Adrenal gland (tissue), 12 donors: Measurements from ENCODE around the gene KLHL29. TPM values are rescaled to one million over a fixed set of nuclear protein-coding genes. Genes with fewer than 3 reads are reported as not detected.

Experiments
- DNase-seq, 7 donors: peaks; one replicate each; pipeline ENCODE4 v3.0.0-alpha.2; 2019 to 2020
- H3K27ac ChIP-seq, 5 donors: fragments of 200-600 bp; sonication (generic) in 4 of 5; 1 replicate in 3 of 5; 2 replicates in 2 of 5; pipeline versions ENCODE4 v1.5.1 to v1.8.0; 2016 to 2020; ENCODE audit warnings: mild to moderate bottlenecking in 1 of 5
- H3K27me3 ChIP-seq: fragments of 200-600 bp; 2 replicates; pipeline ENCODE4 v1.8.0; 2021
- H3K36me3 ChIP-seq, 2 donors: fragments of 200-600 bp; replicated peaks in 1 of 2; 1 replicate in 1 of 2; 2 replicates in 1 of 2; pipeline versions ENCODE4 v1.5.1 to v1.8.0; 2018 to 2022
- H3K4me1 ChIP-seq, 2 donors: fragments of 200-600 bp; replicated peaks in 1 of 2; 1 replicate in 1 of 2; 2 replicates in 1 of 2; pipeline versions ENCODE4 v1.5.1 to v1.8.0; 2018 to 2021
- H3K4me3 ChIP-seq, 4 donors: fragments of 200-600 bp; sonication (generic) in 3 of 4; one replicate each; pipeline ENCODE4 v1.5.1; 2016 to 2018
- H3K9me3 ChIP-seq, 3 donors: fragments of 200-600 bp; sonication (generic) in 1 of 3; replicated peaks in 1 of 3; 1 replicate in 2 of 3; 2 replicates in 1 of 3; pipeline versions ENCODE4 v1.5.1 to v1.8.0; 2016 to 2021
- POLR2A ChIP-seq, 2 donors: fragments of 450-650 bp; IDR thresholded peaks; one replicate each; pipeline ENCODE4 v1.6.1; 2017; ENCODE audit warnings: antibody characterized with exemption in 2 of 2, mild to moderate bottlenecking in 2 of 2, moderate library complexity in 1 of 2
- WGBS, 4 donors: extraction: QIAGEN DNeasy Blood & Tissue Kit in 2 of 4; methylation state at CpG; one replicate each; pipeline versions ENCODE4 v1.1.5 to v1.1.7; 2013 to 2017; 5-methylcytosine and 5-hydroxymethylcytosine counted together
- intact Hi-C, 2 donors: fragments of 100-400 bp; cut with DNase I; formaldehyde crosslinking; loops; one replicate each; pipeline versions ENCODE4 v1.14.1 to v1.15.0; 2022 to 2023
- polyA plus RNA-seq, 3 donors: library from polyadenylated mRNA; stranded (reverse); fragments of 200-250 nt in 2 of 3; fragments of 350-450 nt in 1 of 3; fragmentation: Illumina TruSeq in 1 of 3; extraction: RNeasy Lipid Tissue Mini Kit (QIAGEN cat#74804) in 1 of 3; gene quantifications; one replicate each; pipeline ENCODE4 v1.2.3, GENCODE V29; 2013 to 2014
- total RNA-seq, 9 donors: library from RNA; depleted of rRNA in 4 of 9; stranded (reverse); fragments of >200 nt in 4 of 9; fragments of 120-200 nt in 1 of 9; fragmentation: NEBNext Ultra II Directional in 1 of 9; extraction: Animal tissue kit (Norgen Biotek cat#: 25700) in 1 of 9; gene quantifications; one replicate each; pipeline versions ENCODE4 v1.1.0 to v1.2.4, GENCODE V29; 2013 to 2023
- TF ChIP-seq, protein P1 (sequence below), 6 experiments: fragments of 450-650 bp in 4 of 6; fragments of 200-600 bp in 2 of 6; sonication (generic) in 1 of 6; IDR thresholded peaks; 1 replicate in 5 of 6; 2 replicates in 1 of 6; pipeline versions ENCODE4 v1.5.1 to v1.8.0; 2016 to 2021; ENCODE audit warnings: antibody characterized with exemption in 6 of 6, mild to moderate bottlenecking in 2 of 6, moderate library complexity in 1 of 6
- donor health status: healthy with polysubstance abuse.
- donor health status: Bipolar disorder and iron deficiency.
- donor health status: DM: yes; HTN: yes; CAD: no.
- donor health status: DM: no; HTN: no; CAD: no.
- donor health status: DM: no; HTN: no; CAD: no.
- donor health status: DM: yes; HTN: yes; CAD: no.

KLHL29 gene
- total and polyA plus RNA-seq, 12 donors = 1.9 to 24.5 (median 15.7) TPM

DNA sequence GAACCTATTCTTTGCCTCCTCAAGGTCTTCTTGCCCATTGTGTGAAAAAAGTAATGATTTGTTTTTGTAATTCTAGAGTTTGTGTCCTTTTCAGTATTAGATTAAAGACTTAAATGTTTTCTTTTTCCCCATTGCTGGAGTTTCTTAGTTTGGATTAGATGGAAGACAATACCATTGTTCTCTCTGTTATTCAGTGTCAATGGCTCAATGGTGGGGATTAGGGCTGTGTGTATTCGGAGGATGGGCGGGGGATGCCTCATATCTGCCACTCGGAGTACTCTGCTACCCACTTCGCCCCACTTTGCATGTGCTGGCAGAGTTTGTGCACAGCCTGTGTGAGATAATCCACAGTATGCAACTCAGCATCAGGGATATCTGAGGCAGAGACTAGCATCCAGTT, 90.1 kb downstream of the KLHL29 start:
- Histone ChIP-seq H3K27me3 (no peaks in the 10 kb centered on the region), H3K4me3 (no peak overlapping the region), H3K9me3 (no peaks in the 10 kb centered on the region), H3K27ac (no peak overlapping the region), H3K4me1 (no peaks in the 10 kb centered on the region), H3K36me3 (no peaks in the 10 kb centered on the region)
- 77 to 92% (median 85%) methylated on average over 4 of the region's 4 CpGs for WGBS, 4 donors
- intact Hi-C loops = no loop called here
- peak in 1 of 7 donors; percentile 16 for DNase-seq
- no peak for TF ChIP-seq POLR2A (IDR thresholded peaks at IDR 0.05)
- TF ChIP-seq, protein P1, sequence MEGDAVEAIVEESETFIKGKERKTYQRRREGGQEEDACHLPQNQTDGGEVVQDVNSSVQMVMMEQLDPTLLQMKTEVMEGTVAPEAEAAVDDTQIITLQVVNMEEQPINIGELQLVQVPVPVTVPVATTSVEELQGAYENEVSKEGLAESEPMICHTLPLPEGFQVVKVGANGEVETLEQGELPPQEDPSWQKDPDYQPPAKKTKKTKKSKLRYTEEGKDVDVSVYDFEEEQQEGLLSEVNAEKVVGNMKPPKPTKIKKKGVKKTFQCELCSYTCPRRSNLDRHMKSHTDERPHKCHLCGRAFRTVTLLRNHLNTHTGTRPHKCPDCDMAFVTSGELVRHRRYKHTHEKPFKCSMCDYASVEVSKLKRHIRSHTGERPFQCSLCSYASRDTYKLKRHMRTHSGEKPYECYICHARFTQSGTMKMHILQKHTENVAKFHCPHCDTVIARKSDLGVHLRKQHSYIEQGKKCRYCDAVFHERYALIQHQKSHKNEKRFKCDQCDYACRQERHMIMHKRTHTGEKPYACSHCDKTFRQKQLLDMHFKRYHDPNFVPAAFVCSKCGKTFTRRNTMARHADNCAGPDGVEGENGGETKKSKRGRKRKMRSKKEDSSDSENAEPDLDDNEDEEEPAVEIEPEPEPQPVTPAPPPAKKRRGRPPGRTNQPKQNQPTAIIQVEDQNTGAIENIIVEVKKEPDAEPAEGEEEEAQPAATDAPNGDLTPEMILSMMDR (IDR thresholded peaks at IDR 0.05) = no peak

DNA sequence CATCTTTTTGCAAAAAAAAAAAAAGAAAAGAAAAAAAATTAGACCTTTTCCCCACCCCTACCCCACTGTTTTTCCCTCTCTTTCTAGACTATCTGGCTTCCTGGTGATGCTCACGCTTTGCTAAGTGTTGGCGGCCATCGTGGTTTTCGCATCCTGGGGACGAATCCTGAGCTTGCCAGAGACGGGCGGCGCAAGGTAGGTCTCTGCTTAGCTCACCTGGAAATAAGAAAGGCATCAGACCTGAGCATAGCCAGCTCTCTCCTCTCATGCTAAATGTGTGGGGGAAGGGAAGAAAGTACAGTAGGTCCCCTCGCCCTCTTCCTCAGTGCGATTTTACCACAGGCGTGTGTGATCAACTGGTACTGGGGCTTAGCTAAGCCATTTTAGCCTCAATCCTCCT, 90.5 kb downstream of the KLHL29 start:
- Histone ChIP-seq H3K27me3 (no peaks in the 10 kb centered on the region), H3K9me3 (no peaks in the 10 kb centered on the region), H3K4me1 (no peaks in the 10 kb centered on the region), H3K4me3 (no peak overlapping the region), H3K27ac (no peak overlapping the region), H3K36me3 (no peaks in the 10 kb centered on the region)
- DNase-seq = no peak
- 85 to 96% (median 95%) methylated on average over 11 of the region's 11 CpGs for WGBS, 4 donors
- TF ChIP-seq, protein P1 (IDR thresholded peaks at IDR 0.05) = no peak
- TF ChIP-seq POLR2A (IDR thresholded peaks at IDR 0.05) = no peak
- intact Hi-C loops = no loop called here

DNA sequence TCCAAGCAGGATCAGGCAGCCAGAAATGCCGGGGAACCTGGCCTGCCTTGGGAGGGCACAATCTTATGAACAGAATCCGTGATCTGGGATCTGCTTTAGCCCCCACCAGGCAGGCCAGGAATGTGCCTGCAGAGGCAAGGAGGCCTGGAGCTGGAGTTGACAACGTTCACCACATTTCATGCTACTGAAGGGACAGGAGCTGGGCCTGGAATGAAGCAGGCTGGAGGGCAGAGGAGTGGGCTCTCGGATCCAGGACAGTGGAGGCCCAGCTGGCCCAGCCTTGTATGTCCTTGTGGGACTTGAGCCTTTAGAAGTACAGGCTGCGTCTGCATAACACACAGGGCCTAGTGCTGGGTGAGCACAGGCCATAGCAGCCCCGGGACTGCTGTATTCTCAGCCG, 91.8 kb downstream of the KLHL29 start:
- H3K9me3 ChIP-seq = no peaks in the 10 kb centered on the region
- H3K36me3 ChIP-seq = no peaks in the 10 kb centered on the region
- 81 to 100% (median 86%) methylated on average over 2 to 7 of the region's 7 CpGs for WGBS, 4 donors
- TF ChIP-seq, protein P1 (IDR thresholded peaks at IDR 0.05) = no peak
- no peak for TF ChIP-seq POLR2A (IDR thresholded peaks at IDR 0.05)
- no peak overlapping the region for H3K4me3 ChIP-seq
- H3K27me3 ChIP-seq = no peaks in the 10 kb centered on the region
- intact Hi-C loops = no loop called here
- no peak overlapping the region for H3K27ac ChIP-seq
- H3K4me1 ChIP-seq = no peaks in the 10 kb centered on the region
- no peak for DNase-seq

DNA sequence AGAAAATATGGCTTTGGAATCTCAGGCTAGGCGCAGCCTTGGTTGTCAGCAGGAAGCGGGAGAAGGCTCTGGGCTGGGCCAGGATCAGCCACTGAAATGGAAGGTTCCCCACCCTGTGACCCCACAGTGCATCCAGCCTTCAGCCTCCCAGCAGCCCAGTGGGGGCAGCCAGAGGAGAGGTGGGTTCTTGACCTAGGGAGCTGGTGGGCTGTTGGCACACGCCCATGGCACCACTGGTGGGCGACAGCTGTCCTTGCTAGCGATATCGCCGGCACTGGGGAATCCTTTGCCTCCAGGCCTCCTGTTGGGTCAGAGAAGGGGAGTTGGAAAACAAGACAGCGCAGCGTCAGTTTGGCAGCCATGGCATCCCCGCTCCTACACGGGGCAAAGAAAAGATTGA, 92.4 kb downstream of the KLHL29 start:
- TF ChIP-seq POLR2A (IDR thresholded peaks at IDR 0.05) = no peak
- TF ChIP-seq, protein P1 (IDR thresholded peaks at IDR 0.05) = no peak
- Histone ChIP-seq H3K27ac (no peak overlapping the region), H3K36me3 (no peaks in the 10 kb centered on the region), H3K4me3 (no peak overlapping the region), H3K4me1 (no peaks in the 10 kb centered on the region), H3K9me3 (no peaks in the 10 kb centered on the region), H3K27me3 (no peaks in the 10 kb centered on the region)
- WGBS, 4 donors = 91 to 98% (median 96%) methylated on average over 10 to 11 of the region's 11 CpGs
- DNase-seq = no peak
- intact Hi-C loops = no loop called here
